Uterus (tissue), 2 donors: ENCODE results near the gene RAB15.

Experiments used
- POLR2A ChIP-seq, 2 donors: fragments of 450-650 bp; IDR thresholded peaks; one replicate each; pipeline ENCODE4 v1.6.1; 2016; ENCODE audit warnings: antibody characterized with exemption in 2 of 2, mild to moderate bottlenecking in 1 of 2, moderate library complexity in 1 of 2
- TF ChIP-seq, protein P1 (sequence below), 4 experiments: fragments of 200-600 bp in 2 of 4; fragments of 450-650 bp in 2 of 4; sonication (generic) in 2 of 4; IDR thresholded peaks; one replicate each; pipeline ENCODE4 v1.5.1; 2016 to 2019; ENCODE audit warnings: antibody characterized with exemption in 4 of 4, mild to moderate bottlenecking in 2 of 4, moderate library complexity in 1 of 4

DNA sequence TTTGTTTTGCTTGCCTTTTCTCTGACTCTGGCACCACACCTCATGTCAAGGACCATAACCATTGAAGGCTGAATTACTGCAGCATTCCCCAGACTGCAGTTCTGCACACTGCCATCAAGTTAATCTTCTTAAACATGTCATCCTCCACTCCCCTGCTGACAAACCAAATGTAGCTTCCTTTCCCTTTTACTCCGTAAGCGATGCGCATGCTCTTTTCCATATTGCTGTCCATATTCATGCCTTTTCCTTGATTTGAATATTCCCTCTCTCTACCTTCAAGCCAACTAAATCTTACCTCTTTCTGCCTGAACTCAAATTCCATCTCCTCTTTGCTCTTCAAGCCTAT lies 43.1 kb downstream of the RAB15 start:
- TF ChIP-seq, protein P1, sequence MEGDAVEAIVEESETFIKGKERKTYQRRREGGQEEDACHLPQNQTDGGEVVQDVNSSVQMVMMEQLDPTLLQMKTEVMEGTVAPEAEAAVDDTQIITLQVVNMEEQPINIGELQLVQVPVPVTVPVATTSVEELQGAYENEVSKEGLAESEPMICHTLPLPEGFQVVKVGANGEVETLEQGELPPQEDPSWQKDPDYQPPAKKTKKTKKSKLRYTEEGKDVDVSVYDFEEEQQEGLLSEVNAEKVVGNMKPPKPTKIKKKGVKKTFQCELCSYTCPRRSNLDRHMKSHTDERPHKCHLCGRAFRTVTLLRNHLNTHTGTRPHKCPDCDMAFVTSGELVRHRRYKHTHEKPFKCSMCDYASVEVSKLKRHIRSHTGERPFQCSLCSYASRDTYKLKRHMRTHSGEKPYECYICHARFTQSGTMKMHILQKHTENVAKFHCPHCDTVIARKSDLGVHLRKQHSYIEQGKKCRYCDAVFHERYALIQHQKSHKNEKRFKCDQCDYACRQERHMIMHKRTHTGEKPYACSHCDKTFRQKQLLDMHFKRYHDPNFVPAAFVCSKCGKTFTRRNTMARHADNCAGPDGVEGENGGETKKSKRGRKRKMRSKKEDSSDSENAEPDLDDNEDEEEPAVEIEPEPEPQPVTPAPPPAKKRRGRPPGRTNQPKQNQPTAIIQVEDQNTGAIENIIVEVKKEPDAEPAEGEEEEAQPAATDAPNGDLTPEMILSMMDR (IDR thresholded peaks at IDR 0.05) = no peak
- TF ChIP-seq POLR2A (IDR thresholded peaks at IDR 0.05) = no peak
